ENCODE results near the gene OSGIN1. TPM values are rescaled to one million over a fixed set of nuclear protein-coding genes. Genes with fewer than 3 reads are reported as not detected.

Gene OSGIN1
- total RNA-seq, 4 donors from 2014 or later: 6.7 to 27.7 (median 10.3) TPM

DNA sequence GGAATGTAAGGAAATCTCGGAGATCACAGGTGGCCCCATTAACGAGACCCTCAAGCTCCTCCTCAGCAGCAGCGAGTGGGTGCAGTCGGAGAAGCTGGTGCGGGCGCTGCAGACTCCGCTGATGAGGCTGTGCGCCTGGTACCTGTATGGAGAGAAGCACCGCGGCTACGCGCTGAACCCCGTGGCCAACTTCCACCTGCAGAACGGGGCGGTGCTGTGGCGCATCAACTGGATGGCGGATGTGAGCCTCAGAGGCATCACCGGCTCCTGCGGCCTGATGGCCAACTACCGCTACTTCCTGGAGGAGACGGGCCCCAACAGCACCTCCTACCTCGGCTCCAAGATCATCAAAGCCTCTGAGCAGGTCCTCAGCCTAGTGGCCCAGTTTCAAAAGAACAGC, 38.0 kb upstream of the OSGIN1 start:
- Histone ChIP-seq H3K27me3 (no peaks in the 10 kb centered on the region), H3K4me1 (no peaks in the 10 kb centered on the region), H3K9me3 (no peaks in the 10 kb centered on the region), H3K27ac (no peak overlapping the region), H3K36me3 (peaks cover 0 to 98% (median 28%) of the 10 kb centered on the region in 3 donors), H3K4me3 (no peak overlapping the region)
- 96 to 98% methylated on average over 22 of the region's 22 CpGs for WGBS, 2 donors
- TF ChIP-seq POLR2A (IDR thresholded peaks at IDR 0.05) (no peak), EP300 (IDR thresholded peaks at IDR 0.05) (no peak)
- TF ChIP-seq, protein P1, sequence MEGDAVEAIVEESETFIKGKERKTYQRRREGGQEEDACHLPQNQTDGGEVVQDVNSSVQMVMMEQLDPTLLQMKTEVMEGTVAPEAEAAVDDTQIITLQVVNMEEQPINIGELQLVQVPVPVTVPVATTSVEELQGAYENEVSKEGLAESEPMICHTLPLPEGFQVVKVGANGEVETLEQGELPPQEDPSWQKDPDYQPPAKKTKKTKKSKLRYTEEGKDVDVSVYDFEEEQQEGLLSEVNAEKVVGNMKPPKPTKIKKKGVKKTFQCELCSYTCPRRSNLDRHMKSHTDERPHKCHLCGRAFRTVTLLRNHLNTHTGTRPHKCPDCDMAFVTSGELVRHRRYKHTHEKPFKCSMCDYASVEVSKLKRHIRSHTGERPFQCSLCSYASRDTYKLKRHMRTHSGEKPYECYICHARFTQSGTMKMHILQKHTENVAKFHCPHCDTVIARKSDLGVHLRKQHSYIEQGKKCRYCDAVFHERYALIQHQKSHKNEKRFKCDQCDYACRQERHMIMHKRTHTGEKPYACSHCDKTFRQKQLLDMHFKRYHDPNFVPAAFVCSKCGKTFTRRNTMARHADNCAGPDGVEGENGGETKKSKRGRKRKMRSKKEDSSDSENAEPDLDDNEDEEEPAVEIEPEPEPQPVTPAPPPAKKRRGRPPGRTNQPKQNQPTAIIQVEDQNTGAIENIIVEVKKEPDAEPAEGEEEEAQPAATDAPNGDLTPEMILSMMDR (IDR thresholded peaks at IDR 0.05): no peak
- DNase-seq (ENCODE audit: low spot score in 2 of 2): no peak

DNA sequence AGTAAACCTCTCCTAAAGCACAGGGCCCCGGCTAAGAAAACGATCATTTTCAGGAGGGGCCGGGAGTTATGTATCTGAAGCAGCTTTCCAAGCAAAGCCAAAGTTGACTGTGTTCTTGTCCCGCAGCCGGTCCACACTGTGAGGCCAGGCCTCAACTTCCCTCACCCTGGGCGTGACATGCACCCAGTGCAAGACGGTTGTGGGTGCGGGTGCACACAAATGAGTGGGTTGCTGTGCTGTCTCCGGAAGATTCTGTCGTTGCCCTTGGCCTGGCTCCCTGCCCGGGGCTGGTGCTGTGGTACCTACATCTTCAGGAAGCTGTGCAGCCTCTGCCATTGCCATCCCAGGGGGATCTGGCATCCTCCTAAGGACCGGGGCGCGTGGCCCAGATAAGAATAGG, 37.5 kb upstream of the OSGIN1 start:
- no peaks in the 10 kb centered on the region for H3K4me1 ChIP-seq
- H3K27me3 ChIP-seq: no peaks in the 10 kb centered on the region
- TF ChIP-seq EP300 (IDR thresholded peaks at IDR 0.05) (no peak), POLR2A (IDR thresholded peaks at IDR 0.05) (no peak)
- TF ChIP-seq, protein P1 (IDR thresholded peaks at IDR 0.05): no peak
- no peaks in the 10 kb centered on the region for H3K9me3 ChIP-seq
- H3K36me3 ChIP-seq: peaks cover 0 to 98% (median 28%) of the 10 kb centered on the region in 3 donors
- no peak overlapping the region for H3K4me3 ChIP-seq
- WGBS, 2 donors: 86 to 93% methylated on average over 14 of the region's 14 CpGs
- no peak for DNase-seq (ENCODE audit: low spot score in 2 of 2)
- H3K27ac ChIP-seq: no peak overlapping the region

DNA sequence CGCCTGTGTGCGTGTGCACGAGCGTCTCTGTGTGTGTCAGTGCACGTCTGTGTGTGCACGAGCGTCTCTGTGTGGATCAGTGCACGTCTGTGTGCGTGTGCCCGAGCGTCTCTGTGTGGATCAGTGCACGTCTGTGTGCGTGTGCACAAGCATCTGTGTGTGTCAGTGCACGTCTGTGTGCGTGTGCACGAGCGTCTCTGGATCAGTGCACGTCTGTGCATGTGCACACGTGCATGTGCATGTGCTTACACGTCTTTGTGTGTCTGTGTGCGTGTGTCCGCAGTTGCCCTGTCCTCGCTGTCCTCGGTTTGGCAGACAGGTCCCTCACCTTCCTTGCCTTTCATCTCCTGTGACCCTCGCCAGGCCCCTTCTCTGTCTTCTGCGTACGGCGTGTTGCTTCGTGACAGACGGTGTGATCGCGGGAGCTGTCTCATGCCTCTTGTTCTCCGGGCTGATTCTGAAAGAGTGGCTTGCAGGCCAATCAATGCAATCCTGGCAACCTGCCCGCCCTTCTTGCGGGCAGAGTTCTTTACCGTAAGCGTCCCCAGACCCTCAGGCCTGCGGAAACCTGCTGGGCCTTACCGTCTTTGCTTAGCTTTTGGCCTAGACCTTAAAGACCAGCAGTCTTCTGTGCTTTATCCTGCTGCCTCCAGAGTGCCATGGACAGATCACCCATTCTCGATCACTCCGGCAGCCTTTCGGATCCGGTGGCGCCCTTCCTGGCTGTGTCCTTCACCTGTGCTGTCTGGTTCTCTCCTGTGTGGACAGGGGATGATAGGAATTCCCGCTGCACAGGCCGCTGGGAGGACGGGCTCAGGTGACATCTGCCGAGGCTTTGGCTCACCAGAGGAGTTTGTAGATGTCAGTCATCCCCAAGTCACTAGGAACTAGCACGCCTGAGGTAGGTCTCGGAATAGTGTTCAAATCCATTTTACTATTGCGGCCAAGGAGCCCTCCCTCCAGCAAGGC, 35.6 kb upstream of the OSGIN1 start:
- TF ChIP-seq POLR2A (IDR thresholded peaks at IDR 0.05) (no peak), EP300 (IDR thresholded peaks at IDR 0.05) (no peak)
- TF ChIP-seq, protein P1 (IDR thresholded peaks at IDR 0.05): no peak

DNA sequence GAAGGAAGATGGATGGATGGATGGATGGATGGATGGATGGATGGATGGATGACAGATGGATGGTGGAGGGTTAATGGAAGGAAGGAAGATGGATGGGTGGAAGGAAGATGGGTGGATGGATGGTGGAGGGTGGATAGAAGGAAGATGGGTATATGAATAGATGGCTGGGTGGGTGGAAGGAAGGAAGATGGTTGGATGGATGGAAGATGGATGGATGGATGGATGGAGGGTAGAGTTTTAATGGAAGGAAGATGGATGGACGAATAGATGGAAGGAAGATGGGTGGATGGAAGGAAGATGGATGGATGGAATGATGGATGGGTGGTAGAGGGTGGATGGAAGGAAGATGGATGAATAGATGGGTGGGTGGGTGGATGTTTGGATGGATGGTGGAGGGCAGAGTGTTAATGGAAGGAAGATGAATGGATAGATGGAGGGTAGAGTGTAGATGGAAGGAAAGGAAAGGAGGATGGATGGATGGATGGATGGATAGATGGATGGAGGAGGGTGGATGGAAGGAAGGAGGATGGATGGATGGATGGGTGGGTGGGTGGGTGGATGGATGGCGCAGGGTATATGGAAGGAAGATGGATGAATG, 32.0 kb upstream of the OSGIN1 start:
- Histone ChIP-seq H3K4me3 (no peak overlapping the region), H3K27ac (no peak overlapping the region), H3K27me3 (no peaks in the 10 kb centered on the region), H3K4me1 (peaks cover 0 to under 1% (median 0%) of the 10 kb centered on the region in 4 donors), H3K36me3 (peaks cover 0 to 94% (median 14%) of the 10 kb centered on the region in 3 donors), H3K9me3 (no peaks in the 10 kb centered on the region)
- no peak for DNase-seq (ENCODE audit: low spot score in 2 of 2)
- 94 to 95% methylated on average over 2 of the region's 2 CpGs for WGBS, 2 donors
- TF ChIP-seq EP300 (IDR thresholded peaks at IDR 0.05) (no peak), POLR2A (IDR thresholded peaks at IDR 0.05) (no peak)
- TF ChIP-seq, protein P1 (IDR thresholded peaks at IDR 0.05): no peak

More for the DNA sequence above, 35.6 kb upstream of the OSGIN1 start:
- Histone ChIP-seq H3K27ac (no peak overlapping the region), H3K36me3 (peaks cover 0 to 98% (median 28%) of the 10 kb centered on the region in 3 donors), H3K27me3 (no peaks in the 10 kb centered on the region), H3K4me3 (no peak overlapping the region), H3K9me3 (no peaks in the 10 kb centered on the region), H3K4me1 (no peaks in the 10 kb centered on the region)
- DNase-seq (ENCODE audit: low spot score in 2 of 2): no peak
- 95 to 97% methylated on average over 51 of the region's 51 CpGs for WGBS, 2 donors

All from tibial nerve (tissue), 4 donors.